Frontal cortex (tissue), 4 donors: ENCODE results near the gene PHYHD1. TPM values are rescaled to one million over a fixed set of nuclear protein-coding genes. Genes with fewer than 3 reads are reported as not detected.
A peak's percentile ranks its signal among the peaks of the same experiment; 100 is the strongest.

Source experiments
- DNase-seq, 2 donors: peaks; one replicate each; pipeline ENCODE4 v3.0.0; 2012; ENCODE audit warnings: low spot score in 2 of 2
- FAIRE-seq: peaks from 2 replicates; lab custom pipeline; 2012; peaks lifted over from hg19 to GRCh38; lab: Jason Lieb, UNC
- total RNA-seq: library from RNA; depleted of rRNA; stranded (reverse); fragments of >200 nt; gene quantifications from one replicate; pipeline ENCODE4 v1.2.3, GENCODE V29; 2014
- donor health status: control.
- donor health status: control.
- donor health status: control.

PHYHD1 gene
- 1.2 TPM for total RNA-seq

DNA sequence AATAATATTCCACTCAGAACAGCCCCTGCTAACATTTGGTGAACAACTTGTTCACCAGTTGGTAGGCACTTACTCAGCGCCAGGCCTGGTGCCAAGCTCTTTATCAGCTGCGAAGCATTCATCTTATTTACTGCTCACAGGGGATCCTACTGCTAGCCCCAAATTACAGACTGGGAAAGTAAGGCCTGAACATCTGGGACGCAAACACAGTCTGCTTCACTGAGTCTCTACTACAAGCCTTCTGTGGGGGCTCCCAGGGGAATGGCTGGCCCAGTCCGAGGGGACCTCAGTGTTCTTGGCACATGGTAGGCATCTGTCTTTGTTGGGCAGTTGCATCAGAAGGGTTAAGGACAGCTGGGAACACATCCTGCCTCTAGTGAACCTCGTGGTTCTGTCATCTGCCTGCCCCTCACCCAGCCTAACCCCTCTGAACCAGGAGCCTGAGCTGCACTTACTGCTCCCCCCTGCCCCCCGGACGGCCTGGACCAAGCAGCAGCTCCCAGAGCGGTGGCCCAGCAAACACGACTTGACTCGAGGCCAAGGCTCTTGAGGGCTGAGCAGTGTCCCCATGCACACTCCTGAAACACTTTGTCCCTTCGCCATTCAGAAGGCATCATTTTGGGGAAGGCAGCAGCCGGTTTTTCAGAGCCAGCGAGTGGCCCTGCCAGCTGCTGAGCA lies at the start of gene PHYHD1:
PHYHD1 (plus strand) TSS at position 602 of the 678 bp plus-strand sequence. CDS start 1,342 bp downstream, outside the sequence.
- FAIRE-seq, result no peak
- peak; percentile 58 to 64 for DNase-seq

DNA sequence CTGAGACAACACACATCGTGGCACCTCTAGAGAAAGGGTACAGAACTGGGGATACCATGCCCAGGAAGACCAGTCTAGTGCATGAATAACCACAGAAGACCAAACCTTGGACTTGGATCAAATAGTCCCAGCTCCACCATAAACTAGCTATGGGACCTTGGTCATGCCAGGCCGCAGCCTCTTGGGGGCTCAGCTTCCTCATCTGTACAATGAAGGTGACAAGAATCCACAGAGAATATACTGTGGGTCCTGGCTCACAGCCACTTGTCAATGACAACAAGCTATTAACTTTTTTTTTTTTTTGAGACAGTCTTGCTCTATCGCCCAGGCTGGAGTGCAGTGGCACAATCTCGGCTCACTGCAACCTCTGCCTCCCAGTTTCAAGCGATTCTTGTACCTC lies 42.9 kb upstream of the PHYHD1 start:
- FAIRE-seq (no peak), DNase-seq (peak in 1 of 2 donors; percentile 3)

DNA sequence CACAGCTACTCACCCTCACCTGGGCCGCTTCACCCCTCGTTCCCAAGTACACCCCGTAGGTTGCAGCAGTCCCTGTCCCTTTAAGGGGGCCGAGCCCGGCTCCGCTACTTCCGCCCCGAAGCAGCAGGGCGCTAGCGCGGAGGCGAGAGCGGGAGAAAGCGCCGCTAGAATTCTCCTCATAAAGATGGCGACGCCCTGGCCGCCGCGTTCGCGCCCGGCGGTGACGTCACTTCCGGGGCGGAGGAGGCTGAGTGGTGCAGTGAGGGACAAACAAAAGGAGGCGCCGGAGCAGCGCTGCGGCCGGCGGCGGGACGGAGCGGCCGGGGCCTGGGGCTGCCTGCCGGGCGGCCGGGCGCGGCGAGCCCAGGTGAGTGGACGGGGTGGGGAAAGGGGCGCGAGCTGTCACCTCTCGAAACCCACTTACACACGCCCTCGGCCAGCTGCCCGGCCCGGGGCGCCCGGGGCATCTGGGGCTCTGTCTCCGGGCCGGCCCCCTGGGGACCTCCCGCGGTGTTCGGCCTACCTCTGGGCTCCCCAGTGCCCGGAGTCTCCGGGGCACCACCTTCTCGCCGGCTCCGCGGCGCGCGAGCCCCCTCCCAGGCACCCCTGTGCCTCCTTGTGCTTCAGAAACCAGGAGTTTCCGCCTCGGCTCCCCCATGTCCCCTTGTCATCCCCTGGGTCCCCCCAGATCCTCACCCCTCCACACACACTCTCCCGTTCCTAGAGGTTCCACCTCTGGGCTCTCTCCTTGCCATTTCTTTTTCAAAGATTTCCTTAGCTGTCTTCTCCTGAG lies 38.7 kb upstream of the PHYHD1 start, which contains the start of the genes KYAT1 and LRRC8A:
KYAT1 (minus strand) TSS at position 67 of the 793 bp plus-strand sequence. CDS start 36,545 bp downstream, outside the sequence.
LRRC8A (plus strand) TSS at position 250 of the 793 bp plus-strand sequence. CDS start 25,032 bp downstream, outside the sequence.
- DNase-seq, result peak; percentile 93 to 95
- FAIRE-seq, result no peak

DNA sequence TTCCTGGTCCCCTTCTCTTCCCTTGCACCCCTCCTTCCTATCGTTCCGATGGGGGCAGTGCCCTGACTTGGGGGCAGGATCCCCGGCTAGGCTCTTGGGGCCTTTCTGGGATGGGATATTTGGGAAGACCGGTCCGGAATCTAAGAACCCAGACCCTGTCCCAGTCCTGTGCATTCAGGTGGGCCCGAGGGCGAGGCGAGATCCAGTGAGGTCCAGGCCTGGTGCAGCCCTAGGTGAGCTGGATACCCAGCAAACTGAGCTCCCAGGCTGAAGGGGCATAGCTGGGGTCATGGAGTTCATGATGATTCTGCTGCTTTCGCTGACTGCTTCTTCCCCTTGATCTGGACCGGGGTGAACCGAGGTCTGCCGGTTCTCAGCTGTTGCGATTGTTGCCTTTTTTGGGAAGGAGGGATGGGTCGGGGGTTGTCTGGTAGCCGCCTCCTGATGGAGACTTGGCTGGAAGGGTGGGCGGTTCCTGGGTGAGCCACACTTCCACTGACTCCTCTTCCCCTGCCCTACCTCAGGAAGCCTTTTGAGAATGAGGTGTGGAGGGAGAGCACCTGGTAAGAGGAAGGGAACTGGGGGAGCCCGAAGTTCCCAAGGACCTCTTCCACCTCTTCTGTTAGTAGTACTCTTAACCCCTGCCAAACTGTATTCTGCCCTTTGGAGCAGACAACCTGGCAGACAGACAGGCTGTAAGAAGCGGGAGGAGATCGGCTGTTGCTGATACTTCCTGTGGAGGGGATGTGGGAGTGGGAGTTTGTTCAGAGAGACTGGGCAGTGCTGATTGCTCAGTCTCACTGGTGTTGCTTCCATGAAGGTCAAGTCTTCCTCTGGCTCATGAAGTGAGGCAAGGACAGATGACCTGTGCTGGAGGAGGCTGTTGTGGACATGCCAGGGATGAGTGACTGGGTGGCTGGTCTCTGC lies 37.8 kb upstream of the PHYHD1 start:
- FAIRE-seq (no peak), DNase-seq (no peak)

- FAIRE-seq, result no peak
These were observed 36.6 kb upstream of the PHYHD1 start for GRCh38 chr9:128884164-128884563.

GRCh38 chr9:128885376-128885775 lies 35.4 kb upstream of the PHYHD1 start:
- FAIRE-seq (no peak), DNase-seq (no peak)

More at GRCh38 chr9:128884164-128884563, 36.6 kb upstream of the PHYHD1 start:
- no peak for DNase-seq

- DNase-seq, result no peak
- no peak for FAIRE-seq
These were observed 35.0 kb upstream of the PHYHD1 start for GRCh38 chr9:128885798-128886197.

GRCh38 chr9:128886211-128886891 lies 34.4 kb upstream of the PHYHD1 start:
- DNase-seq (no peak), FAIRE-seq (no peak)

GRCh38 chr9:128887049-128887448 lies 33.7 kb upstream of the PHYHD1 start:
- DNase-seq, result no peak
- no peak for FAIRE-seq

- FAIRE-seq, result no peak
- DNase-seq, result no peak
These were observed 32.9 kb upstream of the PHYHD1 start for GRCh38 chr9:128887914-128888350.

DNA sequence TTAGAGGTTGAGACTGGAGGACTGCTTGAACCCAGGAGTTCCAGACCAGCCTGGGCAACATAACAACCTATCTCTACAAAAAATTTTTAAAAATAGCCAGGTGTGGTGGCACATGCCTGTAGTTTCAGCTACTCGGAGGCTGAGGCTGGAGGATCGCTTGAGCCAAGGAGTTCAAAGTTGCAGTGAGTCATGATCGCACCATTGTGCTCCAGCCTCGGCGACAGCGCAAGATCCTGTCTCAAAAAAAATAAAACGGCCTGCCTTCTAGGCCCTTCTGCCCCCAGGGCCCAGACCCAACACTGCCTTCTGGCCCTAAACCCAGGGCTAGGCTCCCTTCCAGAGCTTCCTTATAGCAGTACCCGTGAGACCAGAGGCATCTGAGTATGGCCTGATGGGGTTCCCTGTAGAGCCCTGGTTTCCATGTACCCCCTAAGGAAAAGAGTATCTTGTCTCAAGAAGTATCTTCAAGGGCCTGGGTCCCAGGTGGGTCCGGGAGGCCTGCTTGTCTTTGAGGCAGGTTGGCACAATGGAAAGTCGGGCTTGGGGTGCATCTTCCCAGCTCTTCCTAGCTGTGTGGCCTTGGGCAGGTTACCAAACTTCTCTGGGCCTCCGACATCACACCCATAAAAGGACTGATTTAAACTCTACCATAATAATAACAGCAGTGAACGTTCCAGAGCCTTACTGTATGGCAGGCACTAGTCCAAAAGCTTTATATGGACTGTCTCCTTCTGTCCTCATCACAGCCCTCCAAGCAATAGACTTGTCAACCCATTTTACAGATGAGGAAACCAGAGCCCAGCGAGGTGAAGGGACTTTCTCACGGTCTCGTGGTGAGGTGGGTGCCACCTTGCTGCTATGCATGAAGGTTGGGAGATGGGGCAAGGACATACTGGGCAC lies 29.2 kb upstream of the PHYHD1 start:
- DNase-seq, result no peak
- FAIRE-seq, result no peak

- DNase-seq (peak; percentile 69 to 83), FAIRE-seq (no peak)
These were observed 28.4 kb upstream of the PHYHD1 start for GRCh38 chr9:128892221-128892921.

DNA sequence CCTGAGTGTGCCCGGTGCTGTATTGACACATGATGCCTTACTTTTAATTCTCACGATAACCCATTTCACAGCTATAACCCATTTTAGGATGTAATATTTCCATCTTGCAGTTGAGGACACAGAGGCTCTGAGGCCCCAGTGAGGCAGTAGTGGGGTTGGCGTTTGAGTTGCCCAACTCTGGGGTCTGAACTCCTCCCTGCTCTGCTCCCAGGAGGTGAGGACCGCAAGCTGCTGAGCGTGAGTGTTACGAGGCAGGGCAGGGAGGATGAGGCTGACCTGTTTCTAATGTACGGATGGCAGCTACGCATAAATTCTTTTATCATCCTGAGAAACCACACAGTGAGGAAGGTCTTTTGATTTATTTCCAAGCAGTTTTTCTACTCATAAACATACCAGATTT lies 27.4 kb upstream of the PHYHD1 start:
- DNase-seq, result no peak
- FAIRE-seq, result no peak

GRCh38 chr9:128894764-128895163 lies 26.0 kb upstream of the PHYHD1 start:
- FAIRE-seq (no peak), DNase-seq (no peak)

DNA sequence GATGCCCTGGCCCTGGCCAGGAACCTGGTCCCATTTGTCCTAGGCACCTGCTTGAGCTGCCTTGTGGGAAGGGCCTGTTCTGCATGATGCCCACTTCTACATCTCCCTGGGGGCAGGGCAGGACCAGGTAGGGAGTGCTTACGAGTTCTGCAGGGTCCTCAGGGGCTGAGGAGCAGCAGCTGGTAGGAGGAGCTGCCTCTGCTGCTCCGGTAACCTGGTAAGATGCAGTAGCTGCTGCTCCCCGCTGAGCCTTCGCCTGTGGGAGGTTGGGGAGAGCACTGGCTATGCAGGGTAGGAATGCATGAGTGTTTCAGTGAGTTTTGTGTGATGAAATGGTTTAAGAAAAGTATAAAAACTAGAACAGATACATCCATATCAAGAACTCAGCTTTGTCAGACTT lies 25.2 kb upstream of the PHYHD1 start:
- FAIRE-seq (no peak), DNase-seq (no peak)

DNA sequence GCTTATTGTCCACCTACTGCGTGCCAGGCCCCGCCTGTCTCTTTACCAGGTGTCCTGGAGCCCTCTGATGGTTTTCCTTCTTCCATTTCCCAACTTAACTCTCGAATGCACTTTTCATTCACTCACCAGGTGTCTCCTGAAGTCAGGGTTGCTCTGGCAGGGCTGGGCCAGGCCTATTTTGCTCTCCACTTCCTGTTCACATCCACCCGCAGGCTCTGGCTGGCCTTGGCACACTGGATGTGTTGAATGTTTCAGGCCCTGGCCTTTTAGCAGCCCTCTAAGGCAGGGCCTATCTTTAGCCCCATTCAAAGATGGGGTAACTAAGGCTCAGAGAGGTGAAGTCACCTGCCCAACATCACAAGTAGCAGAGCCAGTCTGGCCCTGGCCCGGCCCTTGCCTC lies 22.4 kb upstream of the PHYHD1 start:
- FAIRE-seq, result no peak
- no peak for DNase-seq

GRCh38 chr9:128898845-128899565 lies 21.8 kb upstream of the PHYHD1 start:
- no peak for DNase-seq
- no peak for FAIRE-seq
